Heart right ventricle (tissue), 16 donors: ENCODE measurements around the gene CHN2. TPM values are rescaled to one million over a fixed set of nuclear protein-coding genes. Genes with fewer than 3 reads are reported as not detected.
"Not testable (repeated sequence)": the region's sequence is repeated elsewhere in the genome, so short reads cannot be mapped to it uniquely, and the experiment has no call there.

ENCODE experiments used
- ATAC-seq, 8 donors: fragments of 200-7000 bp; cut with Tn5 transposase; one replicate each; pipeline ENCODE4 v1.9.1; 2020; ENCODE audit warnings: mild to moderate bottlenecking in 8 of 8, moderate library complexity in 8 of 8, moderate number of reproducible peaks in 1 of 8
- DNase-seq, 2 donors: peaks; one replicate each; pipeline ENCODE4 v3.0.0-alpha.2; 2020
- H3K27ac ChIP-seq, 10 donors: fragments of 200-600 bp; sonication (generic) in 2 of 10; one replicate each; pipeline versions ENCODE4 v1.5.0 to v1.8.0; 2020 to 2022; ENCODE audit warnings: mild to moderate bottlenecking in 3 of 10
- H3K27me3 ChIP-seq, 7 donors: fragments of 200-600 bp; one replicate each; pipeline ENCODE4 v1.8.0; 2021 to 2022; ENCODE audit warnings: mild to moderate bottlenecking in 2 of 7
- H3K36me3 ChIP-seq, 9 donors: fragments of 200-600 bp; sonication (generic) in 1 of 9; one replicate each; pipeline versions ENCODE4 v1.5.0 to v1.8.0; 2020 to 2022; ENCODE audit warnings: mild to moderate bottlenecking in 2 of 9
- H3K4me1 ChIP-seq, 9 donors: fragments of 200-600 bp; sonication (generic) in 1 of 9; one replicate each; pipeline versions ENCODE4 v1.5.0 to v1.8.0; 2020 to 2022; ENCODE audit warnings: mild to moderate bottlenecking in 4 of 9
- H3K4me3 ChIP-seq, 10 donors: fragments of 200-600 bp; sonication (generic) in 2 of 10; one replicate each; pipeline versions ENCODE4 v1.5.0 to v1.8.0; 2020 to 2022; ENCODE audit warnings: mild to moderate bottlenecking in 7 of 10, moderate library complexity in 2 of 10
- H3K9me3 ChIP-seq, 11 donors: fragments of 200-600 bp in 10 of 11; sonication (generic) in 2 of 11; one replicate each; pipeline versions ENCODE4 v1.5.0 to v1.8.0; 2013 to 2022; ENCODE audit warnings: mild to moderate bottlenecking in 2 of 11, control low read depth in 1 of 11, moderate library complexity in 1 of 11
- WGBS, 2 donors: extraction: QIAGEN DNeasy Blood & Tissue Kit; methylation state at CpG; one replicate each; pipeline ENCODE4 v1.1.7; 2013; ENCODE audit warnings: inconsistent platforms in 1 of 2; 5-methylcytosine and 5-hydroxymethylcytosine counted together
- intact Hi-C, 10 donors: fragments of 100-400 bp; cut with DNase I; formaldehyde crosslinking; loops; one replicate each; pipeline versions ENCODE4 v1.11.1 to v1.14.2; 2022
- polyA plus RNA-seq, 2 donors: library from polyadenylated mRNA; stranded (reverse); fragments of 200-250 nt; gene quantifications; one replicate each; pipeline ENCODE4 v1.2.3, GENCODE V29; 2013
- total RNA-seq, 10 donors: library from RNA; stranded (reverse); fragmentation: NEBNext Ultra II Directional in 3 of 10; extraction: Animal tissue kit (Norgen Biotek cat#: 25700) in 3 of 10; gene quantifications; one replicate each; pipeline versions ENCODE4 v1.2.1 to v1.2.4, GENCODE V29; 2021 to 2023
- TF ChIP-seq, protein P1 (sequence below), 9 donors: fragments of 200-600 bp; sonication (generic) in 2 of 9; IDR thresholded peaks; one replicate each; pipeline versions ENCODE4 v1.5.0 to v1.8.0; 2021 to 2022; ENCODE audit warnings: antibody characterized with exemption in 9 of 9, mild to moderate bottlenecking in 5 of 9, moderate library complexity in 1 of 9
- donor health status: Arrhythmogenic right ventricular cardiomyopathy.
- donor health status: ischemic (EF 13 %, LVEDD 7.1; RV severe dilation, severe dysfunction).
- donor health status: healthy with polysubstance abuse.
- donor health status: DM: no; HTN: yes; CAD: no.
- donor health status: DM: no; HTN: no; CAD: no.
- donor health status: ischemic (EF 25% LVEDD 6.9; RV normal size, moderate dysfunction).
- donor health status: ischemic (EF 25% LVEDD 5.7; RV mildly dilated, moderate dysfunction).
- donor health status: healthy.
- donor health status: DM: yes; HTN: yes; CAD: no.
- donor health status: Ischemic cardiomyopathy.
- donor health status: ischemic (EF 35%, LVEDD 5.7; RV mildly dilated, moderate dysfunction).
- donor health status: nonischemic (EF 11% LVEDD 7.7; RV severe dilation, severe dysfunction).
- donor health status: DM: yes; HTN: yes; CAD: no.
- donor health status: PGD.
- donor health status: ischemic (EF 29% LVEDD 5.4; RV normal size, mild dysfunction).
- donor health status: nonischemic (EF 23%, LVEDD 6.1; RV moderate dilation, normal function).

CHN2 gene
- total and polyA plus RNA-seq, 12 donors, result 5.9 to 54.9 (median 22.6) TPM

- TF ChIP-seq, protein P1, sequence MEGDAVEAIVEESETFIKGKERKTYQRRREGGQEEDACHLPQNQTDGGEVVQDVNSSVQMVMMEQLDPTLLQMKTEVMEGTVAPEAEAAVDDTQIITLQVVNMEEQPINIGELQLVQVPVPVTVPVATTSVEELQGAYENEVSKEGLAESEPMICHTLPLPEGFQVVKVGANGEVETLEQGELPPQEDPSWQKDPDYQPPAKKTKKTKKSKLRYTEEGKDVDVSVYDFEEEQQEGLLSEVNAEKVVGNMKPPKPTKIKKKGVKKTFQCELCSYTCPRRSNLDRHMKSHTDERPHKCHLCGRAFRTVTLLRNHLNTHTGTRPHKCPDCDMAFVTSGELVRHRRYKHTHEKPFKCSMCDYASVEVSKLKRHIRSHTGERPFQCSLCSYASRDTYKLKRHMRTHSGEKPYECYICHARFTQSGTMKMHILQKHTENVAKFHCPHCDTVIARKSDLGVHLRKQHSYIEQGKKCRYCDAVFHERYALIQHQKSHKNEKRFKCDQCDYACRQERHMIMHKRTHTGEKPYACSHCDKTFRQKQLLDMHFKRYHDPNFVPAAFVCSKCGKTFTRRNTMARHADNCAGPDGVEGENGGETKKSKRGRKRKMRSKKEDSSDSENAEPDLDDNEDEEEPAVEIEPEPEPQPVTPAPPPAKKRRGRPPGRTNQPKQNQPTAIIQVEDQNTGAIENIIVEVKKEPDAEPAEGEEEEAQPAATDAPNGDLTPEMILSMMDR (IDR thresholded peaks at IDR 0.05), result no peak
- no peaks in the 10 kb centered on the region for H3K36me3 ChIP-seq
- DNase-seq, result no peak
- H3K4me1 ChIP-seq, result no peaks in the 10 kb centered on the region
- intact Hi-C loops, result no loop called here
- H3K9me3 ChIP-seq, result peaks cover 0 to 19% (median 7%) of the 10 kb centered on the region in 11 donors
- H3K27me3 ChIP-seq, result no peaks in the 10 kb centered on the region
- no peak overlapping the region for H3K27ac ChIP-seq
- no peak overlapping the region for H3K4me3 ChIP-seq
- 69 to 75% methylated on average over 2 of the region's 2 CpGs for WGBS, 2 donors
- ATAC-seq, result no peak
These were observed 329.2 kb downstream of the CHN2 start for GRCh38 chr7:29523728-29524127.

GRCh38 chr7:29527505-29528108 is 333.0 kb downstream of the CHN2 start:
- Histone ChIP-seq H3K27ac (no peak overlapping the region), H3K9me3 (peaks cover 0 to 5% (median 0%) of the 10 kb centered on the region in 11 donors), H3K27me3 (no peaks in the 10 kb centered on the region), H3K4me1 (no peaks in the 10 kb centered on the region), H3K36me3 (no peaks in the 10 kb centered on the region), H3K4me3 (no peak overlapping the region)
- WGBS, 2 donors, result 88 to 91% methylated on average over 4 of the region's 4 CpGs
- DNase-seq, result no peak
- TF ChIP-seq, protein P1 (IDR thresholded peaks at IDR 0.05), result no peak
- intact Hi-C loops, result no loop called here
- ATAC-seq, result no peak

DNA sequence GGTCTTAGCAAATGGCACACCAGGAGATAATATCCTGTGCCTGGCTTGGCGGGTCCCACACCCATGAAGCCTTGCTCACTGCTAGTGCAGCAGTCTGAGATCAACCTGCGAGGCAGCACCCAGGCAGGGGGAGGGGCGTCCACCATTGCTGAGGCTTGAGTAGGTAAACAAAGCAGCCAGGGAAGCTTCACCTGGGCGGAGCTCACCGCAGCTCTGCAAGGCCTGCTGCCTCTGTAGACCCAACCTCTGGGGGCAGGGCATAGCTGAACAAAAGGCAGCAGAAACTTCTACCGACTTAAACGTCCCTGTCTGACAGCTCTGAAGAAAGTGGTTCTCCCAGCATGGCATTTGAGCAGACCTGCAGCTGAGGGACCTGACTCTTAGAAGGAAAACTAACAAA is 334.0 kb downstream of the CHN2 start:
- DNase-seq, H3K27me3 ChIP-seq, H3K27ac ChIP-seq, H3K4me1 ChIP-seq, H3K4me3 ChIP-seq, intact Hi-C loops, H3K36me3 ChIP-seq, H3K9me3 ChIP-seq, ATAC-seq: not testable (repeated sequence)
- WGBS, 2 donors, result 77 to 82% methylated on average over 7 of the region's 7 CpGs

Other genes with a start within 250 kb of the CHN2 start
- 1 to 10 TPM; 1.1 to 5.9 (median 2.9) TPM for gene TRIL, start 236.4 kb upstream of the CHN2 start, total RNA-seq
- 1 to 10 TPM in 1 of 2 donors, under 1 TPM in 1; 0.59 to 1.6 TPM for gene TRIL, start 236.4 kb upstream of the CHN2 start, polyA plus RNA-seq
- 100 to 1,000 TPM in 6 of 10 donors, 10 to 100 TPM in 4; 49.4 to 215 (median 101) TPM for gene CPVL, start 48.2 kb upstream of the CHN2 start, total RNA-seq
- gene CPVL, start 48.2 kb upstream of the CHN2 start, polyA plus RNA-seq, result 10 to 100 TPM; 82.3 to 85.5 TPM